Transverse colon (tissue), 4 donors: ENCODE data around the gene FIGLA.

Source experiments
- CTCF ChIP-seq, 5 experiments: fragments of 200-600 bp in 3 of 5; fragments of 450-650 bp in 2 of 5; sonication (generic) in 3 of 5; IDR thresholded peaks; 1 replicate in 2 of 5; 2 replicates in 3 of 5; pipeline ENCODE4 v1.5.1; 2016 to 2017; ENCODE audit warnings: antibody characterized with exemption in 5 of 5, inconsistent platforms in 3 of 5, mild to moderate bottlenecking in 2 of 5, moderate library complexity in 1 of 5
- POLR2A ChIP-seq: fragments of 450-650 bp; IDR thresholded peaks from one replicate; pipeline ENCODE4 v1.6.1; 2016; ENCODE audit warnings: antibody characterized with exemption, mild to moderate bottlenecking, moderate library complexity
- POLR2AphosphoS5 ChIP-seq, 3 donors: sonication (generic); formaldehyde crosslinking; IDR thresholded peaks; one replicate each; pipeline ENCODE4 v1.6.1; 2016; ENCODE audit warnings: antibody characterized with exemption in 3 of 3

GRCh38 chr2:70822843-70823242 lies 32.4 kb upstream of the FIGLA start:
- no peak for TF ChIP-seq POLR2A
- TF ChIP-seq POLR2AphosphoS5 (IDR thresholded peaks at IDR 0.05) = no peak
- TF ChIP-seq CTCF (IDR thresholded peaks at IDR 0.05) = no peak
